GM18505 (cell line): ENCODE measurements around the gene OTOF.
"Not testable (repeated sequence)": the region's sequence is repeated elsewhere in the genome, so short reads cannot be mapped to it uniquely, and the experiment has no call there.

Experiments
- ATAC-seq: cut with Tn5 transposase; IDR thresholded peaks from one replicate; pipeline ENCODE4 v1.9.1; 2021; ENCODE audit not compliant: unreplicated experiment
- POLR2A ChIP-seq: IDR thresholded peaks from 4 replicates; pipeline ENCODE4 v1.6.1; 2011; ENCODE audit warnings: borderline replicate concordance; ENCODE audit not compliant: insufficient read depth, insufficient read length; ENCODE audit errors: extremely low read depth

Gene OTOF

DNA sequence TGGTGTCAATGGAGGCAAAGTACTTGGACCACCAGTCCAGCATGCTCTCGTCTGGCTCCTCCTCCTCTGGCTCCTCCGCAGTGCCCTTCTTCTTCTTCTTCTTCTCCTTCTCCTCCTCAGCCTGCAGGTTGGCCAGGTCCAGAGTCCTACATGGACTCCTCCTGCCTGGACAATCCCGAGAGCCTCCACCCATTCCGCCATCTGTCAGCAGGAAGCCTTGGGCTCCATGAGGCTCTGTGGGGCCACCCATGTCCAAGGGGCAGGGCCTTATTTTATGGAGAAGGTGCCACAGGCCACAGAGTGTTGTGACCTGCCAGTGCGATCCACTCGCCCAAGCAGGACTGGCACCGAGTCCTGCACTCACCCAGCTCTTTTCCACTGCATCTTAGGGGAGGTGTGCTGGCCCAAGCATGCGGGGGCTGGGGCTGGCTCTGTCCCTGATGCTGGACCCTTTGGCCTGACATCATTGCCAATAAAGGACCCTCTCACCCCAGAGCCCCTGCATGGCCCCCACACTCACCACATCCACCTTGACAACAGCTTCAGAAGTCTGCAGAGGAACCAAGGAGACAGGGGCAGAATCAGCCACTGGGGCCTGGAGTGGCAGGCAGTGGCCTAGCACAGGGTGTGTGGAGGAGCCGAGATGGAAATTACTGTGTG, 7.2 kb downstream of the OTOF start:
- ATAC-seq = no peak
- no peak for TF ChIP-seq POLR2A

DNA sequence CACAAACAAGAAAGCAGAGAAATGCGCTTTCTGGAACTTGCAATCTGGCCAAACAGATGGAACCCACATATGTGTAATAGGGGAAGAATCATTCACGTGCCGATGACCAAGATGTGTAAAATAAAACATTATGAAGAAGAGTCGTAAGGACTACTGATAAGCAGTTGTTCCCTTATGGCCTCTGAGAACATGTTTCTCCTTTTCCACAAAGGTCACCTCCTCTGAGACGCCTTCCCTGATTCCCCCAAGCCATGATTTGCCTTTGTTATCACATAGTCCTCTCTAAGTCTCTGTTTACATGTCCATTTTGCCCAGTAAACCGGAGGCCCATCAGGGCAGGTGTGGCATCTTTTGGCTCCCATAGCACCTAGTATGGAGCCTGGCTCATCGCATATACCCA, 8.0 kb downstream of the OTOF start:
- no peak for TF ChIP-seq POLR2A
- no peak for ATAC-seq

DNA sequence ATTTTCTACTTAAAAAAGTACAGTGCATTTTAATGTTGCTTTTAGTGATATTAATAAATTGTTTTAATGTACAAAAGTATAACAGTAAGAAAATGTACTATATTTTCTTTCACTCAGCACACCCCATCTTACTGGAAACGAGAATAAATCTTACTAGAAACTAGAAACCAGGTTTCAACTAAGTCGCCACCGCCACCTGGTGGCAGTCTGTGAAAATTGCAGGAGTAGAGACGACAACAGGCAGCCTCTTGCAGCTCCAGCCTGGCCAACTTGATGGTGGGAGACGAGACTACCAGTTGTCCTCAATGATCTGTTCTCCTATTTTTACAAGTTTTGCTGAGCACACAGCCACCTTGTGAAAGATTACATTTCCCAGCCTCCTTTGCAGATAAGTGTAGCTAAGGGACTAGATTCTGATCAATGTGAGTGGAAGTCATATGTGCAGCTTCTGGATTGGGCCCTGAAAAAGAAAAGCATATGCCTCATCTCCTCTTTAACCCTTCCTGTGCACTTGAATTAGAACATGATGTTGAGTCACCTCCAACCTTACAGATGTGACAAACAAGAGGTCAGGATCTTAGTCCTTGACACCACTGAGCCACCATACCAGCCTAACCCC, 8.7 kb downstream of the OTOF start:
- no peak for ATAC-seq
- no peak for TF ChIP-seq POLR2A

DNA sequence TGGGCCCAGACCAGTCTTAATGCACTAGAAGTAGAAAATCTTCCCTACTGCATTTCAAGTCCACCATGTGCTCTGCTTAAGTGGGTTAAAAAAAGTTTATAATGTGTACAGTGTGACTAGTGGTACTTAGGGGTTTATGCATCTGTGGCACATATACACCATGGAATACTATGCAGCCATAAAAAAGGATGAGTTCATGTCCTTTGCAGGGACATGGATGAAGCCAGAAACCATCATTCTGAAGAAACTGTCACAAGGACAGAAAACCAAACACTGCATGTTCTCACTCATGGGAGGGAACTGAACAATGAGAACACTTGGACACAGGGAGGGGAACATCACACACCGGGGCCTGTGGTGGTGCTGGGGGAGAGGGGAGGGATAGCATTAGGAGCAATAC, 9.4 kb downstream of the OTOF start:
- not testable (repeated sequence) for ATAC-seq

DNA sequence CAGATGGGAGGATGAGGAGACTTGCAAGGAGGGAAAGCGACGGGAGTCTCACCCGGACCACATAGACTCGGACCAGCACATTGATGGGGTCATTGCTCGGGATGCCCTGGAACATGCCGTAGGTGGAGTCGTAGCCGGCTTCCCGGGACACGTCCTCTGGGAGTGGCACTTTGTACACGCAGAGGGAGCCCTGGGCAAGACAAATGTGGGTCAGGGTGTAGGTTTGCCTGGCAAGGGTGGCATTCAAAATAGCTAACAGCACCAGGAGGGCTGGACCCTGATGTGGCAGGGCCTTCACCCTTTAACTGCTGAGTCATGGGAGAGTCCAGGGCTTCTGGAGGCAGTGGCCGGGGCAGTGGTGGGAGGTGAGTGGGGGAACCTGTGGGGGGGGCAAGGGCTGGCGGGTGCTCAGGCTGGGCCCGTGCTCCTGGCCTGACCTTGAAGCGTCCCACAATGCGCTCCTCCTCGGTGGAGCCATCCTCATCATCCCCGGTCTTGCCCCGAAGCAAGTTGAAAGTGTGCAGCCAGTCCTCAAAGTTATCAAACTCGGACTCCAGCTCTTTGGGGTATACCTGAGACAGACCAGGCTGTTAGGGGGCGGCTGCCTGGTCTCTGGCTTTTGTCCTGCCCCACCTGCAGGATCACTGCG, 11.1 kb downstream of the OTOF start:
- TF ChIP-seq POLR2A = no peak
- no peak for ATAC-seq

DNA sequence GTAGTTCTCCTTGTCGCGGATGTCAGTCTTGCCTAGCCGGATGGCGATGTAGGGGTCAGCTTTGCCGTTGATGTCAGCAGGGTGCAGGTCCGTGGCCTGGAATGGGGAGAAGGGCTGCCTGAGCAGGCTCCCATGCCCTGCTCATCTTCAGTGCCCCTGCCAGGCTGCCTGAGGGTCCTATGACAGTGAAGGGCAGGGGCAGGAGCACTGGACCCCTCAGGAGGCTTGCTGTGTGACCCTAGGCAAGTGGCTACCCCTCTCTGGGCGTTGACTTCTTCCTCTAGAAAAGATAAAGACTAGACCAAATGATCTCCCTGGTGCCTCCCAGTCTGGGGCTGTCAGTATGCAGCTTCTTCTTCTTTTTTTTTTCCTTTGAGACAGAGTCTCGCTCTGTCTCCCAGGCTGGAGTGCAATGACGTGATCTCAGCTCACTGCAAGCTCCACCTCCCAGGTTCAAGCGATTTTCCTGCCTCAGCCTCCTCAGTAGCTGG, 11.9 kb downstream of the OTOF start:
- no peak for TF ChIP-seq POLR2A
- no peak for ATAC-seq

DNA sequence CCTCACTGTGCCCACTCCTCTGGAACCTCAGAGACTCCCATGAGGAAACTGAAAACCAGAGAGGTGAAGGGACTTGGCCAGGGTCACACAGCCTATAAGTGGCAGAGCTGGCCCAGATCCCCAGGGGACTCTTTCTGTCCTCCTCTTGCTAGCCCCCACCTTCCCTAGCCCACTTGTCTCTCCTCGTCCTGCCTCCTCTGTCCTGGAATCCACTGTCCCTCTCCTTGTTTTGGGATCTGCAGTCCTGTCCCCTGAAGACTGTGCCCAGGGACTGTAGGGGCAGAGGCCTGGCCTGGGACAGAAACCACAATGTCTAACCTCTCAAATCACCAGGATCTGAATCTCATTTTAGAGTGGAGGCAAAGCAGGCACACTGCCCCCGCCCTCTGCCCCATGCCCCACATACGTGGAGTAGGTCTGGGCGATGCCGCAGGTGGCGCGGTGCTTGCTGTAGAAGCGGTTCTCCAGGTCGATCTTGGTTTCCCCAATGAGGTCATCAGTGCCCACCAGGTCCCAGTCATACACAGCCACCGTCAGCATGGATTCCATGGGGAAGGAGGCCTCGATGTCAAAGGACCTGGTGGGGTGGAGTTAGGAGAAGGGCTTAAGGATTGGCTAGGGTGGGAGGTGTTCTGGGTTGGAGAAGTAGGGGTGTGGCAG, 12.5 kb downstream of the OTOF start:
- TF ChIP-seq POLR2A = no peak
- no peak for ATAC-seq

DNA sequence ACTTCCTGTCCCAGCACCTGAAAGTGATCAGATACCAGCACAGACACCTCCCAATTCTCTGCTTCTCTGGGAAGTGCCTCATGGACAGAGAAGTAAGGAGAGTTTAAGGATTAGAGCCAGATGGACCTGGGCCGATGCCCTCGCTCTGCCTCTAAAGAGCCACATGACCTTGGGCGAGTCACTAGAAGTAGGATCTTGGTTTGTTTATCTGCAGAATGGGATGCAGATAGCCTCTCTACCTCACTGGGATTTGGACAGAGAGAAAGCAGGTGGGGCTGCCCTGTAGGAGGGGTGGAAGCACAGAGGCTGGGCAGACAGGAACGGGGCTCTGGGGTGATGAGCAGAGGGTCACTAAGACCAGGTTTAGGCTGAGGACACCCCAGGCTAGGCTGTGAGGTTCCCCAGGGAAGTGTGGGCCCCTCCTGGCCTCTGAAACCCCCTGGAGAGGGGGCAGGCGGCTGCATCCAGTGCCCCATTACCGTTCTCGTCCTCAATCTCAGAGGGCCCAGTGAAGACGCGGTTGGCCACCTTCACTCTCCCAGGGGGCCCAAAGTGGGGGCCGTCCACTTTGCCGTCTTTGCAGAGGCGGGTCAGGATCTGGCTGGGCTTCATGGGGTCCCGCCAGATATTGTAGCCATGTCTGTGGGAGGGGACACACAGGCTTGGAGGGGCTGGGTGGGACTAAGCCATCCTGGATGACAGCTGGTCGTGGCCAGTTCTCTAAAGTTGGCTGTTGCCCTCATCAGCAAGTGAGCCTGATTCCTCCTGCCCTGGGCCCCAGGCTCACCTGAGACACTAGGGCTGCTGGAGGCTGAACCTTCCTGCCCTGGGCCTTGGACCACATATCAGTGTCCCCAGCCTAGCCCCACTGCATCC, 13.3 kb downstream of the OTOF start:
- no peak for ATAC-seq
- no peak for TF ChIP-seq POLR2A

DNA sequence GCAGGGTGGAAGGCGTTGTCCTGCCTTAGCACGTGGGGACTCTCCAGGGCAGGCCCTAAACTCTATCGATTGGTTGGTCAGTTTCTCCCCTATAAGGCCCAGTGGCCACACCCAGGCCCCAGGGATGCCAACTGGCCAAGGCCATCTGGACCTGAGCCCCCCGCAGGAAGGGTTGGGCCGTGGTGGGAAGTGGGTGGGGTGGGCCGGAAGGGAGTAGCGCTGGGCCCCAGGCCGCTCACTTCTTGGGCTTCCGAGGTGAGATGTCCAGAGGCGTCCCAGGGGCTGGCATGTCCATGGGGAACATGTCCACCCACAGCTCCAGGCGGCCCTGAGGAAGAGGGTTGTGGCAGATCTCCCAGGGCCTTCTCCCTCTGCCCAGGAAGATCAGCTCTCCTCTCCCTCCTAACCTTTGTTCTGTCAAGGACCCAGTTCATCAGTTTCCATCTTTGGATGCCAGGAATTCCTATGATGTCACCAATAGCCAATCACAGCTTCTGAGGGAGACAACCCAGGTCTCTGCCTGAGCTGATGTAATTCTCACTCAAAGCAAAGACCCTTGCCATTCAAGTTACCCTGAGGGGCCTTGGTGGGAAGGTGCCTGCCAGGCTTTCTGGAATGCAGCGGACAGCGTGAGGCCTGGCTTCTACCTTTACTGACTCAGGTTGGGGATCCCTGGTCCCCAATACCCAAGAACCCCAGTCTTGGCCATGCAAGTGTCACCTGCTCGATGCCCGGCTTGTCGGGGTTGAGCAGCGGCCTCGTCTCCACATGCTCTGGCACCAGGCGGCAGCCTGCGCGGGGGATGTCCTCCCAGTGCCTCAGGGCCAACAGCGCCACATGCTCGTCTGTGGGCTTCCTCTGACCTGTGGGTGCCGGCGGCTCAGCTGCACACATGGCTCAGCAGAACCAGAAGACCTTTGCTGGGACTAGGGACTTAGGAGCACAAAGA, 14.4 kb downstream of the OTOF start:
- TF ChIP-seq POLR2A = no peak
- no peak for ATAC-seq

DNA sequence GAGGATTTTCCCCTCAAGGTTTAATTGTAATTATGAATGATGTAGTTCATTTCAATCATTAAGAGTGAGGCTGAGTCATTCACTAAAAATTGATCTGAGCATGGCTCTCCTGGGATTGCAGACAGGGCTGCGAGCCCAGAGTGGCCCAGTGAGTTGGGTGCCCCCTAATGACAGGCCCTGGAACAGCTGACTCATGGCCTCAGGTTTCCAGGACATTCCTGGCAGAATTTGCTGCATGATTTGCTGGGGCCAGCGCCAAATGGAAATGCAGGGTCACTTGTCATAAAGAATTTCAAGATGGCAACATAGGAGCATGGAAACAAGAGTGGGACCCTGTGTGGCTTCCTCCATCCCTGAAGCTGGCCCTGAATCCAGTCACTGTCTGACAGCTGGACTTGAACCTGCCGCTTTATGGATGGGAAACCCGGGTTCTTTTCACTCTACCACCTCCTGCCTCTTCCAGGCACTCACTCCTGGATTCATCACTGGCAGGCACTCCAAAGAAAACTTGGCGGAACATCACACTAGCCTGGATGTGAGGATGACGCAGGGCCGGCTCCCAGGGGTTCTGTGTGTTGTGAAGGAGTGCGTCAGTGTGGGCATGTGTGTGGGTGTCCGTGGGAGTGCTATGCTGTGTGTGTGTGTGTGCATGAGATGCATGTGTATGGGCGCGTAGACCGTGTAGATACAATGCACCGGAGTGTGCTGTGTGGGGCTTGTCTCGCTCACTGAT, 15.2 kb downstream of the OTOF start:
- TF ChIP-seq POLR2A = no peak
- no peak for ATAC-seq

DNA sequence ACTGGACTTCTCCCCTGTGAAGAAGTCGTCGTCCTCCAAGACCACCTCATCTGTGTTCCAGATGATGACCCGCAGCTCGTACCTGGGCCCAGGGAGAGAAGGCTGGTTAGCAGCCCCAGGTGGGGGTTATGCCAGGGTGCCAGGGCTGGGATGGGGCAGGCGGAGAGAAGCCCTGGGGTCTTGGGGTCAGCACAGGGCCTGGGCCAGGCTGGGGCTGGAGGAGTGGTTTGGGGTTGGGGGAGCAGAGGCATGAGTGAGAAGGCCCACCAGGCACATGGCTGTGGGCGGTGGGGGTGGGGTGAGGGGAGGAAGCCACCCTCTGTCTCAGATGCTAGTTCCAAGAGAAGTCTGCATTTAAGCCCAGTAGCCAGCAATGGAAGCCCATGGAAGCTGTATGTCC, 15.8 kb downstream of the OTOF start:
- no peak for ATAC-seq
- no peak for TF ChIP-seq POLR2A
